HepG2 (cell line): Measurements from ENCODE around the gene CSRP3.

Experiments
- HES4 ChIP-seq: sonication (generic); formaldehyde crosslinking; IDR thresholded peaks from 2 replicates; pipeline ENCODE4 v1.9.0; 2021; ENCODE audit warnings: mild to moderate bottlenecking, missing genetic modification reagents, borderline replicate concordance
- KDM3A ChIP-seq: IDR thresholded peaks from 2 replicates; pipeline ENCODE4 v1.6.1; 2018; ENCODE audit warnings: low read depth, missing compliant biosample characterization
- MLLT10 ChIP-seq: sonication (generic); formaldehyde crosslinking; IDR thresholded peaks from 2 replicates; pipeline ENCODE4 v1.4.0; 2020; ENCODE audit warnings: missing genetic modification reagents
- POLR2A ChIP-seq, 2 experiments: IDR thresholded peaks; 2 replicates each; pipeline ENCODE4 v1.6.1; 2011; ENCODE audit warnings: low read depth in 2 of 2, low read length in 2 of 2, mild to moderate bottlenecking in 1 of 2, moderate library complexity in 1 of 2; ENCODE audit not compliant: insufficient read depth in 1 of 2
- REPIN1 ChIP-seq: sonication (generic); formaldehyde crosslinking; IDR thresholded peaks from 2 replicates; pipeline ENCODE4 v1.8.0; 2022; ENCODE audit warnings: missing genetic modification reagents, low read depth, mild to moderate bottlenecking, borderline replicate concordance
- RORA ChIP-seq: sonication (generic); formaldehyde crosslinking; IDR thresholded peaks from 2 replicates; pipeline ENCODE4 v1.5.0; 2020; ENCODE audit warnings: mild to moderate bottlenecking, missing genetic modification reagents, moderate library complexity
- SUZ12 ChIP-seq: fragments of 150-350 bp; IDR thresholded peaks from 2 replicates; pipeline ENCODE4 v1.6.1; 2014; ENCODE audit warnings: low read depth, low read length
- ZNF235 ChIP-seq: sonication (generic); formaldehyde crosslinking; IDR thresholded peaks from 2 replicates; pipeline ENCODE4 v1.8.1; 2023; ENCODE audit warnings: mild to moderate bottlenecking, missing genetic modification reagents, borderline replicate concordance
- TF ChIP-seq, protein P1 (sequence below): sonication (generic); formaldehyde crosslinking; IDR thresholded peaks from 2 replicates; pipeline ENCODE4 v1.4.0; 2020; ENCODE audit warnings: missing genetic modification reagents
- TF ChIP-seq, protein P2 (sequence below): sonication (generic); formaldehyde crosslinking; IDR thresholded peaks from 2 replicates; pipeline ENCODE4 v1.5.0; 2020; ENCODE audit warnings: mild to moderate bottlenecking, missing genetic modification reagents, moderate library complexity
- TF ChIP-seq, protein P3 (sequence below), 2 experiments: sonication (generic) in 1 of 2; formaldehyde crosslinking in 1 of 2; IDR thresholded peaks; 2 replicates each; pipeline versions ENCODE4 v1.5.1 to v1.6.1; 2011 to 2020; ENCODE audit warnings: borderline replicate concordance in 1 of 2, low read depth in 1 of 2, low read length in 1 of 2, mild to moderate bottlenecking in 1 of 2, missing genetic modification reagents in 1 of 2, moderate library complexity in 1 of 2
- TF ChIP-seq, protein P4 (sequence below), 2 experiments: IDR thresholded peaks; 2 replicates each; pipeline ENCODE4 v1.6.1; 2011 to 2012; ENCODE audit warnings: low read length in 2 of 2, borderline replicate concordance in 1 of 2, low read depth in 1 of 2, mild to moderate bottlenecking in 1 of 2, moderate library complexity in 1 of 2
- TF ChIP-seq, protein P5 (sequence below): sonication (generic); formaldehyde crosslinking; IDR thresholded peaks from 2 replicates; pipeline ENCODE4 v1.8.1; 2022; ENCODE audit warnings: mild to moderate bottlenecking, missing genetic modification reagents
- TF ChIP-seq, protein P6 (sequence below): IDR thresholded peaks from 2 replicates; pipeline ENCODE4 v1.6.1; 2016

DNA sequence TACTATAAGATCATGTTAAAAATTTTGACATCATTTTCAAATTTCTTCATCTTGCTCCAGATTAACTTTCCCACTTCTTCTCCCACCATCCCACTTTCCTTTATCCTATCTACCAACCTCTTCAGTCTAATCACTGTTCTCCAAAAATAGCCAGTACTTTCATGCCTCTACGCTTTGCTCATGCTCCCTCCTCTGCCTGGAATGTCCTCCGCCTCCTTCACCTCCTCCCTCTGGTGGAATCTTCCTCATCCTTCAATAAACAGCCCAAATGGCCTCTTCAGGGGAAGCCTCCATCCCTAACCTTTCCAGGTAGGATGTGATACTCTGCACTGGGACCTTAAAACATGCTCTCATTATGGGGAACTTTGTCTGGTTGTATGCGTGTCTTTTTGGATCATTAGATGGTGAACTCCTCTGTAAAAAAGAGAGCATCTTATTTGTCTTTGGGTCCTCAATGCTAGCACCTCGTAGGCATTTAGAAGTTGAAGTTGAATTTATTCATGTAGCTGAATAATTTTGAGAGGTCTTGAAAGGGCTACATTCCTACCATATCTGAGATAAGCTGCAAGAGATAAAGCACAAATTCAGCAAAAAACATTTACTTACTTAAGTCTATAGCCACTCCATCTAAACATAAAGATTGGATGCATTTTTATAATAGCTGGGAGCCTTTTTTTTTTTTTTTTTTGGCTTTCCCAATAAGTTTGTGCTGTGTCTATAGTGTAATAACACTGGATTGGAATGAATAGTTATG lies 8.0 kb upstream of the CSRP3 start:
- TF ChIP-seq REPIN1 (CRISPR knock-in tag) (no peak), KDM3A (no peak), RORA (CRISPR knock-in tag) (no peak), HES4 (CRISPR knock-in tag) (no peak), POLR2A (IDR thresholded peaks at IDR 0.05; ENCODE audit: insufficient read depth in 1 of 2, low read depth in 2 of 2, low read length in 2 of 2) (no peak), SUZ12 (no peak), ZNF235 (no peak), MLLT10 (CRISPR knock-in tag) (no peak)
- TF ChIP-seq, protein P1, sequence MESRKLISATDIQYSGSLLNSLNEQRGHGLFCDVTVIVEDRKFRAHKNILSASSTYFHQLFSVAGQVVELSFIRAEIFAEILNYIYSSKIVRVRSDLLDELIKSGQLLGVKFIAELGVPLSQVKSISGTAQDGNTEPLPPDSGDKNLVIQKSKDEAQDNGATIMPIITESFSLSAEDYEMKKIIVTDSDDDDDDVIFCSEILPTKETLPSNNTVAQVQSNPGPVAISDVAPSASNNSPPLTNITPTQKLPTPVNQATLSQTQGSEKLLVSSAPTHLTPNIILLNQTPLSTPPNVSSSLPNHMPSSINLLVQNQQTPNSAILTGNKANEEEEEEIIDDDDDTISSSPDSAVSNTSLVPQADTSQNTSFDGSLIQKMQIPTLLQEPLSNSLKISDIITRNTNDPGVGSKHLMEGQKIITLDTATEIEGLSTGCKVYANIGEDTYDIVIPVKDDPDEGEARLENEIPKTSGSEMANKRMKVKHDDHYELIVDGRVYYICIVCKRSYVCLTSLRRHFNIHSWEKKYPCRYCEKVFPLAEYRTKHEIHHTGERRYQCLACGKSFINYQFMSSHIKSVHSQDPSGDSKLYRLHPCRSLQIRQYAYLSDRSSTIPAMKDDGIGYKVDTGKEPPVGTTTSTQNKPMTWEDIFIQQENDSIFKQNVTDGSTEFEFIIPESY (CRISPR knock-in tag): no peak
- TF ChIP-seq, protein P2, sequence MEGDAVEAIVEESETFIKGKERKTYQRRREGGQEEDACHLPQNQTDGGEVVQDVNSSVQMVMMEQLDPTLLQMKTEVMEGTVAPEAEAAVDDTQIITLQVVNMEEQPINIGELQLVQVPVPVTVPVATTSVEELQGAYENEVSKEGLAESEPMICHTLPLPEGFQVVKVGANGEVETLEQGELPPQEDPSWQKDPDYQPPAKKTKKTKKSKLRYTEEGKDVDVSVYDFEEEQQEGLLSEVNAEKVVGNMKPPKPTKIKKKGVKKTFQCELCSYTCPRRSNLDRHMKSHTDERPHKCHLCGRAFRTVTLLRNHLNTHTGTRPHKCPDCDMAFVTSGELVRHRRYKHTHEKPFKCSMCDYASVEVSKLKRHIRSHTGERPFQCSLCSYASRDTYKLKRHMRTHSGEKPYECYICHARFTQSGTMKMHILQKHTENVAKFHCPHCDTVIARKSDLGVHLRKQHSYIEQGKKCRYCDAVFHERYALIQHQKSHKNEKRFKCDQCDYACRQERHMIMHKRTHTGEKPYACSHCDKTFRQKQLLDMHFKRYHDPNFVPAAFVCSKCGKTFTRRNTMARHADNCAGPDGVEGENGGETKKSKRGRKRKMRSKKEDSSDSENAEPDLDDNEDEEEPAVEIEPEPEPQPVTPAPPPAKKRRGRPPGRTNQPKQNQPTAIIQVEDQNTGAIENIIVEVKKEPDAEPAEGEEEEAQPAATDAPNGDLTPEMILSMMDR (CRISPR knock-in tag): no peak
- TF ChIP-seq, protein P3, sequence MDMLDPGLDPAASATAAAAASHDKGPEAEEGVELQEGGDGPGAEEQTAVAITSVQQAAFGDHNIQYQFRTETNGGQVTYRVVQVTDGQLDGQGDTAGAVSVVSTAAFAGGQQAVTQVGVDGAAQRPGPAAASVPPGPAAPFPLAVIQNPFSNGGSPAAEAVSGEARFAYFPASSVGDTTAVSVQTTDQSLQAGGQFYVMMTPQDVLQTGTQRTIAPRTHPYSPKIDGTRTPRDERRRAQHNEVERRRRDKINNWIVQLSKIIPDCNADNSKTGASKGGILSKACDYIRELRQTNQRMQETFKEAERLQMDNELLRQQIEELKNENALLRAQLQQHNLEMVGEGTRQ (IDR thresholded peaks at IDR 0.05; ENCODE audit: low read depth, low read length): no peak
- TF ChIP-seq, protein P3 (CRISPR knock-in tag; IDR thresholded peaks at IDR 0.05; ENCODE audit: borderline replicate concordance): no peak
- TF ChIP-seq, protein P4, sequence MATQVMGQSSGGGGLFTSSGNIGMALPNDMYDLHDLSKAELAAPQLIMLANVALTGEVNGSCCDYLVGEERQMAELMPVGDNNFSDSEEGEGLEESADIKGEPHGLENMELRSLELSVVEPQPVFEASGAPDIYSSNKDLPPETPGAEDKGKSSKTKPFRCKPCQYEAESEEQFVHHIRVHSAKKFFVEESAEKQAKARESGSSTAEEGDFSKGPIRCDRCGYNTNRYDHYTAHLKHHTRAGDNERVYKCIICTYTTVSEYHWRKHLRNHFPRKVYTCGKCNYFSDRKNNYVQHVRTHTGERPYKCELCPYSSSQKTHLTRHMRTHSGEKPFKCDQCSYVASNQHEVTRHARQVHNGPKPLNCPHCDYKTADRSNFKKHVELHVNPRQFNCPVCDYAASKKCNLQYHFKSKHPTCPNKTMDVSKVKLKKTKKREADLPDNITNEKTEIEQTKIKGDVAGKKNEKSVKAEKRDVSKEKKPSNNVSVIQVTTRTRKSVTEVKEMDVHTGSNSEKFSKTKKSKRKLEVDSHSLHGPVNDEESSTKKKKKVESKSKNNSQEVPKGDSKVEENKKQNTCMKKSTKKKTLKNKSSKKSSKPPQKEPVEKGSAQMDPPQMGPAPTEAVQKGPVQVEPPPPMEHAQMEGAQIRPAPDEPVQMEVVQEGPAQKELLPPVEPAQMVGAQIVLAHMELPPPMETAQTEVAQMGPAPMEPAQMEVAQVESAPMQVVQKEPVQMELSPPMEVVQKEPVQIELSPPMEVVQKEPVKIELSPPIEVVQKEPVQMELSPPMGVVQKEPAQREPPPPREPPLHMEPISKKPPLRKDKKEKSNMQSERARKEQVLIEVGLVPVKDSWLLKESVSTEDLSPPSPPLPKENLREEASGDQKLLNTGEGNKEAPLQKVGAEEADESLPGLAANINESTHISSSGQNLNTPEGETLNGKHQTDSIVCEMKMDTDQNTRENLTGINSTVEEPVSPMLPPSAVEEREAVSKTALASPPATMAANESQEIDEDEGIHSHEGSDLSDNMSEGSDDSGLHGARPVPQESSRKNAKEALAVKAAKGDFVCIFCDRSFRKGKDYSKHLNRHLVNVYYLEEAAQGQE (IDR thresholded peaks at IDR 0.05; ENCODE audit: borderline replicate concordance in 1 of 2, low read depth in 1 of 2, low read length in 2 of 2): no peak
- TF ChIP-seq, protein P5, sequence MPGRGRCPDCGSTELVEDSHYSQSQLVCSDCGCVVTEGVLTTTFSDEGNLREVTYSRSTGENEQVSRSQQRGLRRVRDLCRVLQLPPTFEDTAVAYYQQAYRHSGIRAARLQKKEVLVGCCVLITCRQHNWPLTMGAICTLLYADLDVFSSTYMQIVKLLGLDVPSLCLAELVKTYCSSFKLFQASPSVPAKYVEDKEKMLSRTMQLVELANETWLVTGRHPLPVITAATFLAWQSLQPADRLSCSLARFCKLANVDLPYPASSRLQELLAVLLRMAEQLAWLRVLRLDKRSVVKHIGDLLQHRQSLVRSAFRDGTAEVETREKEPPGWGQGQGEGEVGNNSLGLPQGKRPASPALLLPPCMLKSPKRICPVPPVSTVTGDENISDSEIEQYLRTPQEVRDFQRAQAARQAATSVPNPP (CRISPR knock-in tag): no peak
- TF ChIP-seq, protein P6, sequence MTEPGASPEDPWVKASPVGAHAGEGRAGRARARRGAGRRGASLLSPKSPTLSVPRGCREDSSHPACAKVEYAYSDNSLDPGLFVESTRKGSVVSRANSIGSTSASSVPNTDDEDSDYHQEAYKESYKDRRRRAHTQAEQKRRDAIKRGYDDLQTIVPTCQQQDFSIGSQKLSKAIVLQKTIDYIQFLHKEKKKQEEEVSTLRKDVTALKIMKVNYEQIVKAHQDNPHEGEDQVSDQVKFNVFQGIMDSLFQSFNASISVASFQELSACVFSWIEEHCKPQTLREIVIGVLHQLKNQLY: no peak
